Stimulated activated effector memory CD8-positive, alpha-beta T cell treated with anti-CD3 and anti-CD28 coated beads, Interleukin-12 subunit alpha, Interleukin-12 subunit beta, amount 100 ng/mL, for 72 hours (primary cell): ENCODE data around the gene SLC35A3.
A peak's percentile ranks its signal among the peaks of the same experiment; 100 is the strongest.
"Not testable (repeated sequence)": the region's sequence is repeated elsewhere in the genome, so short reads cannot be mapped to it uniquely, and the experiment has no call there.

ENCODE experiments used
- ATAC-seq: fragments of 150-1000 bp; cut with Tn5 transposase; 2 replicates; pipeline ENCODE4 v1.10.0; 2021
- DNase-seq, 2 donors: peaks; one replicate each; pipeline ENCODE4 v3.0.0; 2021 to 2022; ENCODE audit warnings: low spot score in 2 of 2
- H3K27ac Mint-ChIP-seq: one replicate; pipeline ENCODE4 v1.8.0; 2022; ENCODE audit warnings: mild to moderate bottlenecking, mixed read lengths
- H3K36me3 Mint-ChIP-seq: one replicate; pipeline ENCODE4 v1.8.0; 2022; ENCODE audit warnings: mild to moderate bottlenecking, mixed read lengths
- H3K4me1 Mint-ChIP-seq: one replicate; pipeline ENCODE4 v1.8.0; 2022; ENCODE audit warnings: mixed read lengths
- H3K4me3 Mint-ChIP-seq: one replicate; pipeline ENCODE4 v1.8.0; 2022; ENCODE audit warnings: mild to moderate bottlenecking, mixed read lengths
- H3K9me3 Mint-ChIP-seq: one replicate; pipeline ENCODE4 v1.8.0; 2022; ENCODE audit warnings: mixed read lengths

SLC35A3 gene

DNA sequence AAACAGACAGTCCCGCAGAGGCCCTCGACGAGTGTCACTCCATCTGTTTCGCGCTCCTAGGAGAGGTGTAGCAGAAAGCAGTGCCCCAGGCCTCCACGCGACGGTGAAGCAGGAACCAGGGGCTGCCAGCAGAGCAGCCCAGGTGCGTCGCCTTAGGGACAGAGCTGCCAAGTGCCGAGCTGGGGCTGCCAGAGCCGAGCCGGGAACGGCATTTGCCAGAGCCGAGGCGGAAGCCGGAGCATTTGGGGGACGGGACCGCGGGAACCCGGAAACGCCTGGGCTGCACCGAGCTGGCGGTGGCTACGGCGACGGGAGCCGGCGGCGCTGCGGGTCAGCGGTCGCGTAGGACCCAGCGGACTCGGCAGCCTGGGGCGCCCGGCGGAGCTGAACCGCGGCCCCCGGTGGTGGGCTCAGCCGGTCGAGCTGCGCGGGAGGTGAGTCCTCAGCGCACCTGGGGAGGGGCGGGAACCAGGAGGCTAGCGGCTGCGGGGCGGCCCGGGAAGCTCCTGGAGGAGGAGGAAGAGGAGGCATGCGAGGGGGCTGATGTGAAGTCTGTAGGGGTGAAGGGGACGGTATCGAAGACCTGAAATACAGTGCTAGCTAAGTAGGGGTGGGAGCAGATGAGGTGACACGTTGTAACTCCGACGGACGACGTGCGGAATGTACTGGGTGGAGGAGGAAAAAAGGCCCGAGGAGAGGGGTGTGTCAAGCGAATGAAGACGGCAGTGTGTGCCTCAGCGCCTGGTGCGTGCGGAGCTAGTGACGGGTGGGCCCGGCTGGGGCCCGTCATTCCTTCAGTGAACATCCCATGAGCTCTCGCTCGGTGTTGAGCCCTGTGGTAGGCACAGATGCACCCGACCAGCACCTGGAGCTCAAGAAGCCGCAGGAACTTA lies at the start of gene SLC35A3:
TSS of gene SLC35A3 (plus strand) at position 268 of the 893 bp plus-strand sequence. CDS start 23,559 bp downstream, outside the sequence.
- H3K4me3 Mint-ChIP-seq = peak within 1 kb of the TSS; percentile 97
- peak; percentile 92 for ATAC-seq

DNA sequence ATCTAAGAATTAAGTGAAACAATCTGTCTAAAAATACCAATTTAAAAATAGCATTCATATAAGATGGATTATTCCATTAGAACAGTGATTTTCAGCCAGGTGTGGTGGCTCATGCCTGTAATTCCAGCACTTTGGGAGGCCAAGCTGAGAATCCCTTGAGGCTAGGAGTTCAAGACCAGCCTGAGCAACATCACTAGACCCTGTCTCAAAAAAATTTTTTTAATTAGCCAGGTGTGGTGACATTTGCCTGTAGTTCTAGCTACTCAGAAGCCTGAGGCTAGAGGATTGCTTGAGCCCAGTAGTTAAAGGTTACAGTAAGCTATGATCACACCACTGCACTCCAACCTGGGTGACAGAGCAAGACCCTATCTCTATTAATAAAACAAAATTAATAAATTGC lies 35.0 kb upstream of the SLC35A3 start:
- ATAC-seq = no peak
- no peaks in the 10 kb centered on the region for H3K4me1 Mint-ChIP-seq
- H3K27ac Mint-ChIP-seq = no peak overlapping the region

More for the DNA sequence above, at the start of gene SLC35A3:
- H3K36me3 Mint-ChIP-seq = peaks cover 24% of the 10 kb centered on the region
- no peaks in the 10 kb centered on the region for H3K9me3 Mint-ChIP-seq
- H3K27ac Mint-ChIP-seq = peak within 1 kb of the TSS; percentile 92
- DNase-seq = peak; percentile 81 to 92
- H3K4me1 Mint-ChIP-seq = peaks cover 26% of the 10 kb centered on the region

DNA sequence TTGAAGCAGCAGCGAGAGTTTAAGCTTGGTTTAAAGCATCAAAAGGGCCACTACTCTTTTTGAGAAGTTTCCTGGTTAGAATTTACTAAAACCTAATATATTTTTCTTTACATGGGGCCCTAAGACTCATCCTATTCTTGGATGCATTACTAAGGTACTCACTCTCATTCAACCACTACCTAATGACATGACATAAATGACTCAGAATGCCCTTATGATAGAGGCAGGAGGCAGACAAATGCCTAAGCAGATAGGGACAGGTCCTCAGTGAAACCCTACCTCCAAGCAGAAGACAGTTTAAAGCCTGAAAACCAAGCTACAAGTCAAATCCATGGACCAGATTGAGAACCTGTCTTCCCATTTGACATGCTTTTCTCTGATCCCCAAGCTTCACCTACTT lies 34.3 kb upstream of the SLC35A3 start:
- ATAC-seq (peak; percentile 77), DNase-seq (no peak)
- no peak overlapping the region for H3K4me3 Mint-ChIP-seq
- H3K36me3 Mint-ChIP-seq = no peaks in the 10 kb centered on the region
- no peak overlapping the region for H3K27ac Mint-ChIP-seq
- H3K4me1 Mint-ChIP-seq = no peaks in the 10 kb centered on the region
- no peaks in the 10 kb centered on the region for H3K9me3 Mint-ChIP-seq

More for the DNA sequence above, 35.0 kb upstream of the SLC35A3 start:
- H3K36me3 Mint-ChIP-seq = no peaks in the 10 kb centered on the region
- no peak overlapping the region for H3K4me3 Mint-ChIP-seq
- DNase-seq = no peak
- H3K9me3 Mint-ChIP-seq = no peaks in the 10 kb centered on the region

DNA sequence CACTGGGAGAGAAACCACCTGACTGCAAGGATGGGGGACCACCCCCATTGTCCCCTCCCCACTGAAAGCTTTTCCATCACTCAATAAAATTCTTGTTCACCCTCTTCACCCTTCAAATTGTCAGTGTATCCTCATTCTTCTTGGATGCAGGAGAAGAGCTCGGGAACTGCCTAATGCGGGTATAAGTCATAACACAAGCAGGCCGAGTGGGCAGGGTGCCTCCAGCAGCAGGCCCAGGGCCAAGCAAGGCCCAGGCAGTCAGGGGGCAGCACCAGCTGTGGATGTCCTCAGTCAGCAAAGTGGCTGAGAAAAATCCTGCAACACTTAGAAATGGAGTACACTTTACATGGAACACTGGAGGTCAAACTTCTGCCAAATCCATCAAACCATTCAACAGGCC lies 33.7 kb upstream of the SLC35A3 start:
- Mint-ChIP-seq H3K4me1 (no peaks in the 10 kb centered on the region), H3K9me3 (no peaks in the 10 kb centered on the region), H3K36me3 (no peaks in the 10 kb centered on the region), H3K27ac (no peak overlapping the region), H3K4me3 (no peak overlapping the region)
- ATAC-seq (no peak), DNase-seq (no peak)

DNA sequence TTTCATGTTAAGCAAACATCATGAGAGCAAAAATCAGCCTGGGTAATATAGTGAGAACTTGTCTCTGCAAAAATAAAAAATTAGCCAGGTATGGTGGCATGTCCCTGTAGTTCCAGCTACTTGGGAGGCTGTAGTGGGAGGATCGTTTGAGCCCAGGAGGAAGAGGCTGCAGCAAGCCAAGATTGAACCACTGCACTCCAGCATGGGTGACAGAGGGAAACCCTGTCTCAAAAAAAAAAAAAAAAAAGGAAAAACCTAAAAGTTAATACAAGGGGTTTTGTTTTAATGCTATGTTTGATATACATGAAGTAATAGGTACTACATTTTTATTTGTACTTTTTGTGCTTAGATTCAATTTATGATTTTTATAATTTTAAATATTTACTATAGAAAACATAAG lies 27.1 kb upstream of the SLC35A3 start:
- Mint-ChIP-seq H3K4me3 (no peak overlapping the region), H3K27ac (no peak overlapping the region), H3K36me3 (no peaks in the 10 kb centered on the region), H3K4me1 (no peaks in the 10 kb centered on the region), H3K9me3 (no peaks in the 10 kb centered on the region)
- DNase-seq (no peak), ATAC-seq (no peak)

DNA sequence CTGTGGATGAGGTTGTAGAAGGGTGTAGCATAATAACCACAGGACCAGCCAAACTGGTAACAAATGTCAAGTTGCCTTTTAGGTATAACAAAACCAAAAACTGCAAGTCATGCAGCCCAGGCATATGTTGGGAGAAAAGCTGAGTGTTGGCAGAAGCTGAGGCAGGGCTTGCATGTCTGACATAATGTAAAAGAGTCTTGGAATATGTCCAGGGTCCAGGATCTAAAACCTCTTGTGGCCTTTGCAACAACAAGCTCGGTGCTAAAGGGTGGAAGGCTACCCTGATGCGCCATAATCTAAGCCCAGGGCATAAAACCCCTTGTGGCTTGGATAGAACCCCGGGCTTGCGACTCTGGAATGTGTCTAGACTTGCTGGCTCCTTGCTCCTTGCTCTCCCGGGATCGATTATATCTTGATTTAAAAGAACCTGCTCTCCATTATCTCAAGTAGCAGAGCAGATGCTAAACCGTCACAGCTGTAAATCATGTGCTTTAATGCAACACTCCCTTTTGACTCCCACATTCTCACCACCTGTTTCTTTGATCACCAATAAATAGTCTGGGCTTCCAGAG lies 26.5 kb upstream of the SLC35A3 start:
- H3K4me1 Mint-ChIP-seq = no peaks in the 10 kb centered on the region

DNA sequence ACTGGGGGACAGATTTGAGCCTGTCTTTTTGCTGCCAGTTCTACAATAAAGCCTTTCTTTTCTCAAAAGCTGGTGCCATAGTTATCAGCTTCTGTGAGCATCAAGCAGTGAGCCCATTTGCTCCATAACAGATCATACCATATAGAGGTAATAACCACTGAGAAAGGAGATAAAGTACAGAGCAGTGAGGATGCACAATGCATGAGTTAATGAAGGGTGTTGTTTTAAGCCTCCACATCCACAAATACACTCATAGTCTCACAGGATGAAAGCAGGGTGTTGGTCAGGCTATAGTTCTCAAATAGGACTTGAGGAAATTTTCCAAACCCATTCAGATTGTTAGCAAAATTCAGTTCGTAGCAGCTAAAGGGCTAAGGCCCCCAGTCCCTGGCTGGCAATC lies 25.6 kb upstream of the SLC35A3 start:
- ATAC-seq = no peak
- DNase-seq = no peak
- no peak overlapping the region for H3K27ac Mint-ChIP-seq
- H3K4me1 Mint-ChIP-seq = no peaks in the 10 kb centered on the region
- no peaks in the 10 kb centered on the region for H3K9me3 Mint-ChIP-seq
- no peaks in the 10 kb centered on the region for H3K36me3 Mint-ChIP-seq
- H3K4me3 Mint-ChIP-seq = no peak overlapping the region

More for the DNA sequence above, 26.5 kb upstream of the SLC35A3 start:
- DNase-seq = no peak
- no peaks in the 10 kb centered on the region for H3K9me3 Mint-ChIP-seq
- H3K4me3 Mint-ChIP-seq = no peak overlapping the region
- ATAC-seq = no peak
- H3K27ac Mint-ChIP-seq = no peak overlapping the region
- H3K36me3 Mint-ChIP-seq = no peaks in the 10 kb centered on the region

DNA sequence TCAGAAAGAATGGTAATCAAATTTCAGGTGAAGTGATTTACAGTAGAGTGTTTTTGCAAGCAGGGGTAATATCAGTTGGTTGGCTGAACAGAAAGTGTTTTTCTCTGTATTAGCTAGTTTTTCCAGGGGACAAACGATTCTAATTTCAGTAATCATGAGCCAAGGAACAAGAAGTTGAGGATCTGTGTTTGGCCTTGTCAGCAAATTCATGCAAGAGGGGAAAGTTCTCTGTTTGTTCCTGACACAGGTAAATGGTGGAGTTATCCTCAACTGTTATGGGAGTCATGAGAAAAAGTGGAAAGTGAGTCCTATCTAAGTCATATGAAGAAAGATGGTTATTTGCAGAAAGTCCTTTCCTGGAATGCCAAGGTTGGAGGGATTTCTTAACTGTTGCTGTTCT lies 24.6 kb upstream of the SLC35A3 start:
- no peaks in the 10 kb centered on the region for H3K9me3 Mint-ChIP-seq
- H3K36me3 Mint-ChIP-seq = no peaks in the 10 kb centered on the region
- no peak overlapping the region for H3K4me3 Mint-ChIP-seq
- ATAC-seq (no peak), DNase-seq (no peak)
- H3K27ac Mint-ChIP-seq = peak overlapping the region; percentile 55
- H3K4me1 Mint-ChIP-seq = no peaks in the 10 kb centered on the region

DNA sequence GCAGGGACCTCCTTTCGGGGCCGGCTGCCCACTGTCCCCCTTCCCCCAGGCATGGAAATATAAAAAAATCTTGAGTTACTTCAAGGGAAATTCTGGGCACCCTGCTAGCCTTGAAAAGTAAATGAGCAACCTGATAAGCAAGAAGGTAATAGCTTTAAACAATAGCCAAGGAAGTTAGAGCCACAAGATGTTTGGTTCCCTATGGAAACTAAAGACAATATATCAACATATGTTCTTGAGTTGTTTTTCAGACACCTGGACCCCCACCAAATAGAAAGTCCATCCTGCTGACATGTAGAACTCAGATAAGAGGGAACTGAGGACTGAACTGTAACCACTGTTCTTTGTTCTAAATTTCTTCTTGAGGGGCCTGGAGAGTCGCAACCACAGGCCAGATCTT lies 19.3 kb upstream of the SLC35A3 start:
- H3K27ac Mint-ChIP-seq = no peak overlapping the region
- H3K36me3 Mint-ChIP-seq = no peaks in the 10 kb centered on the region
- no peaks in the 10 kb centered on the region for H3K4me1 Mint-ChIP-seq
- H3K4me3 Mint-ChIP-seq = no peak overlapping the region
- no peaks in the 10 kb centered on the region for H3K9me3 Mint-ChIP-seq
- DNase-seq (no peak), ATAC-seq (no peak)

DNA sequence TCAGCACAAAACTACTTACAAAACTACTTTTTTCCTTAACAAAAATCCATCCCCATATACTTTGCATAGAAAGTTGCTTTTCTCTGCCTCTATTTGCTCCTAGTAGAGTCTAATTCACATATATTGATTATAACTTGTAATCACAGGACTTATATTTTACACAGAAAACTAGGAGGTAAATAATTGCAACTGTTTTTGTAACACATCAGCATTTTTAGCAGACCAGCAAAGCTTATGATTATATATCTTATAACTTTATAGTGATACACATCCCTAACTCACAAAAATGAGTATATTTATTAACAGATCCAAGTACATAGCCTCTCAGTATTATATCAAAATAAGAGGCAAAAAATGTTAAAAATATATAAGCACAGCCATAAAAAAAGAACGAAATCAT lies 17.3 kb upstream of the SLC35A3 start:
- Mint-ChIP-seq H3K27ac (no peak overlapping the region), H3K9me3 (no peaks in the 10 kb centered on the region), H3K4me3 (no peak overlapping the region), H3K36me3 (no peaks in the 10 kb centered on the region), H3K4me1 (no peaks in the 10 kb centered on the region)
- DNase-seq = no peak
- ATAC-seq = no peak

DNA sequence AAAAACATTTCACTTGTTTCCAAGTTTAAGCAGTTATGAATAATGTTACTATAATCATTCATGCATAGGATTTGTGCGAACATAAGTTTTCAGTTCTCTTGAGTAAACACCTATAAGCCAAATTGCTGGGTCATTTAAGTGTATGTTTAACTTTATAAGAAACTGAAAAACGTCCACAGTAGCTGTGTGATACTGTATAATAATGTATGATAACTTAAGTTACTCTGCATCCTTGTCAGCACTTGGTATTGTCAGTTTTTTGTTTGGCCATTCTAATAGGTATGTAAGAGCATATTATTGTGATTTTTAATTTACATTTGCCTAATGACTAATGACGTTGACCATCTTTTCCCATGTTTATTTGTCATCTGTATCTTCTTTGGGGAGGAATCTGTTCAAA lies 14.4 kb upstream of the SLC35A3 start:
- no peak overlapping the region for H3K27ac Mint-ChIP-seq
- no peak overlapping the region for H3K4me3 Mint-ChIP-seq
- no peak for ATAC-seq
- no peaks in the 10 kb centered on the region for H3K36me3 Mint-ChIP-seq
- H3K9me3 Mint-ChIP-seq = no peaks in the 10 kb centered on the region
- no peaks in the 10 kb centered on the region for H3K4me1 Mint-ChIP-seq
- no peak for DNase-seq

DNA sequence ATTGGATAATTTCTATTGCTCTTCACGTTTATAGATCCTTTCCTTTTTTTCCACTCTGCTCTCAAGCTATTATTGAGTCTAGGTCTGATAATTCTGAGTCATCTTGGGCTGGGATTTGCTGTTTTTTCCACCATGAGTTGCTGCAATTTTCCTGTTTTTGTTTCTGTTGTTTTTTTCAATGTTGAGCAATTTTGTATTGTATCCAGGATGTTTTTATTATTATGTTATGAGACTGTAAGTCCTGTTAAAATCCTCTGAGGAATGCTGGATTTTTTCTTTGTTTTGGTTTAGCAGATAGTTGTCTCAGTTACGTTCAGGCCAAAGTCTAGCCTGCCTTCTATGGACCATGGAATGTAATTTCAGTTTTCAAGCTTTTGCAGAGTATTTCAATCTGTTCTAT lies 13.0 kb upstream of the SLC35A3 start:
- no peak for DNase-seq
- H3K9me3 Mint-ChIP-seq = no peaks in the 10 kb centered on the region
- no peak overlapping the region for H3K4me3 Mint-ChIP-seq
- no peak for ATAC-seq
- H3K36me3 Mint-ChIP-seq = no peaks in the 10 kb centered on the region
- no peaks in the 10 kb centered on the region for H3K4me1 Mint-ChIP-seq
- H3K27ac Mint-ChIP-seq = no peak overlapping the region

DNA sequence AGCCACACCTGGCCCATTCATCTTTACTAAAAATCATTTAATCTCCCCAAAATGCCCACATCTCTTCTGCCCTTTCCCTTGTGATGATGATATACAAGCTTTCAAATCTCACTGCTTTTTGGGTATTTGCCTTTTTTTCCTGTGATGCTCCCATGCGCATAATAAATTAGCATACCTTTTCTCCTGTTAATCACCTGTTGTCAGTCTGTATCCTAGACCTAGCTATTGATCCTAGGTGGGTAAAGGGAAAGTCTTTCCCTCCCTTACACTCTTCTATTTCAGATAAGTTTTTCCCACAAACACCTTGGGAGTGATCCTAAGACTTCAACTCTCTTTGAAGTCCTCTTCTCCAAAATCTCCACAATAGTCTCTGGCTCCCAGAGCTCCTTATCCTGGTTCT lies 12.0 kb upstream of the SLC35A3 start:
- ATAC-seq = no peak
- Mint-ChIP-seq H3K36me3 (no peaks in the 10 kb centered on the region), H3K9me3 (no peaks in the 10 kb centered on the region), H3K27ac (no peak overlapping the region), H3K4me3 (no peak overlapping the region), H3K4me1 (no peaks in the 10 kb centered on the region)
- no peak for DNase-seq

DNA sequence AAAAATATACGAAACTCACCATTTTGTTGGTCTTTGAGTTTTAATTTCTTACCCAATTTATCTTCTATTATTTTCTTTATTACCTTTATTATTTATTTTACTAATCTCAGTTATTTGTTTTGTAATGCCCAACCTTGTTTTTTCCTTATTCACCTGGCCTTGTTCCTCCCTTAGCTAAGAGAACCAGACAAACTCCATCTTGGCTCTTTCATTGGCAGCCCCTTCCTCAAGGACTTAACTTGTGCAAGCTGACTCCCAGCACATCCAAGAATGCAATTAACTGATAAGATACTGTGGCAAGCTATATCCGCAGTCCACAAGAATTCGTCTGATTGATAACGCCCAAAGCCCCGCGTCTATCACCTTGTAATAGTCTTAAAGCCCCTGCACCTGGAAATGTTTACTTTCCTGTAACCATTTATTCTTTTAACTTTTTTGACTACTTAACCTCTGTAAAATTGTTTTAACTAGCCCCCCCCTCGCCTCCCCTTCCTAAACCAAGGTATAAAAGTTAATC lies 10.5 kb upstream of the SLC35A3 start:
- H3K9me3 Mint-ChIP-seq, ATAC-seq, H3K27ac Mint-ChIP-seq, H3K4me3 Mint-ChIP-seq, DNase-seq, H3K4me1 Mint-ChIP-seq, H3K36me3 Mint-ChIP-seq: not testable (repeated sequence)

DNA sequence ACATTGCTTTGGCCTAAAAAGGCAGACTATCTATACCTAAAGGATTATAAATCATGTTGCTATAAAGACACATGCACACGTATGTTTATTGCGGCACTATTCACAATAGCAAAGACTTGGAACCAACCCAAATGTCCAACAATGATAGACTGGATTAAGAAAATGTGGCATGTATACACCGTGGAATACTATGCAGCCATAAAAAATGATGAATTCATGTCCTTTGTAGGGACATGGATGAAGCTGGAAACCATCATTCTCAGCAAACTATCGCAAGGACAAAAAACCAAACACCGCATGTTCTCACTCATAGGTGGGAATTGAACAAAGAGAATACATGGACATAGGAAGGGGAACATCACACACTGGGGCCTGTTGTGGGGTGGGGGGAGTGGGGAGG lies 9.5 kb upstream of the SLC35A3 start:
- not testable (repeated sequence) for H3K4me1 Mint-ChIP-seq, H3K4me3 Mint-ChIP-seq, H3K36me3 Mint-ChIP-seq, H3K27ac Mint-ChIP-seq, ATAC-seq, DNase-seq, H3K9me3 Mint-ChIP-seq
